Renal pelvis (tissue), 12 donors: ENCODE data around the gene XPNPEP3. TPM values are rescaled to one million over a fixed set of nuclear protein-coding genes. Genes with fewer than 3 reads are reported as not detected.
"Not testable (repeated sequence)": the region's sequence is repeated elsewhere in the genome, so short reads cannot be mapped to it uniquely, and the experiment has no call there.

Experiments
- DNase-seq: peaks from one replicate; pipeline ENCODE4 v3.0.0-alpha.2; 2013
- long read RNA-seq, 16 experiments: transcript quantifications; one replicate each; lab custom pipeline, GENCODE V29; 2026
- polyA plus RNA-seq, 3 donors: library from polyadenylated mRNA; unstranded; fragments of 120-200 nt; gene quantifications; one replicate each; pipeline ENCODE4 v1.2.1, GENCODE V29; 2013; ENCODE audit not compliant: insufficient read length in 3 of 3

Gene XPNPEP3
- polyA plus RNA-seq = 10 to 100 TPM; 16.6 to 31.5 (median 23.8) TPM
- long read RNA-seq, donor 1, partial matches to known transcripts = 0 of 9 reads
- long read RNA-seq, donor 1, other reads (novel, unspliced or antisense) = 6 of 9 reads
- long read RNA-seq, donor 2, full-length matches to known transcripts = 2 of 2 reads
- long read RNA-seq, donor 2, partial matches to known transcripts = 0 of 2 reads
- long read RNA-seq, donor 2, other reads (novel, unspliced or antisense) = 0 of 2 reads
- long read RNA-seq, donor 3, partial matches to known transcripts = 0 of 3 reads
- long read RNA-seq, donor 3, other reads (novel, unspliced or antisense) = 0 of 3 reads
- long read RNA-seq, donor 4 = 0 reads
- long read RNA-seq, donor 5 = 0 reads
- long read RNA-seq, donor 6, full-length matches to known transcripts = 5 of 5 reads
- long read RNA-seq, donor 6, partial matches to known transcripts = 0 of 5 reads
- long read RNA-seq, donor 6, other reads (novel, unspliced or antisense) = 0 of 5 reads
- long read RNA-seq, donor 7 = 0 reads
- long read RNA-seq, donor 8 = 0 reads
- long read RNA-seq, donor 9, transcript XPNPEP3-205 (3 exons, 1,418 nt) = major isoform, 5 of 17 reads
- long read RNA-seq, donor 9, partial matches to known transcripts = 12 of 17 reads
- long read RNA-seq, donor 9, other reads (novel, unspliced or antisense) = 0 of 17 reads
- long read RNA-seq, donor 10, partial matches to known transcripts = 0 of 1 reads
- long read RNA-seq, donor 10, other reads (novel, unspliced or antisense) = 0 of 1 reads
- long read RNA-seq, donor 11, partial matches to known transcripts = 0 of 1 reads
- long read RNA-seq, donor 11, other reads (novel, unspliced or antisense) = 0 of 1 reads
- long read RNA-seq, donor 12, full-length matches to known transcripts = 2 of 2 reads
- long read RNA-seq, donor 12, partial matches to known transcripts = 0 of 2 reads
- long read RNA-seq, donor 12, other reads (novel, unspliced or antisense) = 0 of 2 reads
- long read RNA-seq, donor 13, full-length matches to known transcripts = 1 of 1 reads
- long read RNA-seq, donor 13, partial matches to known transcripts = 0 of 1 reads
- long read RNA-seq, donor 13, other reads (novel, unspliced or antisense) = 0 of 1 reads
- long read RNA-seq, donor 14, transcript XPNPEP3-205 (3 exons, 1,418 nt) = major isoform, 5 of 11 reads
- long read RNA-seq, donor 14, partial matches to known transcripts = 6 of 11 reads
- long read RNA-seq, donor 14, other reads (novel, unspliced or antisense) = 0 of 11 reads
- long read RNA-seq, donor 15, partial matches to known transcripts = 0 of 3 reads
- long read RNA-seq, donor 15, other reads (novel, unspliced or antisense) = 0 of 3 reads
- long read RNA-seq, donor 16, transcript XPNPEP3-205 (3 exons, 1,418 nt) = major isoform, 5 of 5 reads
- long read RNA-seq, donor 16, partial matches to known transcripts = 0 of 5 reads
- long read RNA-seq, donor 16, other reads (novel, unspliced or antisense) = 0 of 5 reads

GRCh38 chr22:40856513-40857308, at the start of gene XPNPEP3, which contains the start of gene ST13:
TSS of gene XPNPEP3 (plus strand) at chr22:40857148. CDS start at chr22:40857182, 34 bp downstream.
TSS of gene ST13 (minus strand) at chr22:40856639. CDS start at chr22:40856540, 99 bp downstream.
- peak; percentile 96 for DNase-seq

- DNase-seq = no peak
Measured at GRCh38 chr22:40808018-40808841, 48.7 kb upstream of the XPNPEP3 start.

GRCh38 chr22:40813912-40814315, 43.0 kb upstream of the XPNPEP3 start:
- DNase-seq = no peak

- DNase-seq = no peak
Measured at GRCh38 chr22:40817737-40818136, 39.2 kb upstream of the XPNPEP3 start.

GRCh38 chr22:40818192-40818746, 38.7 kb upstream of the XPNPEP3 start:
- DNase-seq = no peak

GRCh38 chr22:40818747-40819598, 38.0 kb upstream of the XPNPEP3 start, which contains the start of gene SLC25A17:
TSS of gene SLC25A17 (minus strand) at chr22:40819346. CDS start at chr22:40819248, 98 bp downstream.
- DNase-seq = peak; percentile 89

- no peak for DNase-seq
Measured at GRCh38 chr22:40819599-40820140, 37.3 kb upstream of the XPNPEP3 start.

GRCh38 chr22:40823426-40823825, 33.5 kb upstream of the XPNPEP3 start:
- no peak for DNase-seq

GRCh38 chr22:40826292-40826691, 30.7 kb upstream of the XPNPEP3 start:
- not testable (repeated sequence) for DNase-seq

GRCh38 chr22:40826984-40827741, 29.8 kb upstream of the XPNPEP3 start:
- DNase-seq = peak; percentile 10

- DNase-seq = no peak
Measured at GRCh38 chr22:40829131-40829530, 27.8 kb upstream of the XPNPEP3 start.

GRCh38 chr22:40834619-40835018, 22.3 kb upstream of the XPNPEP3 start:
- DNase-seq = no peak

- no peak for DNase-seq
Measured at GRCh38 chr22:40838486-40838885, 18.5 kb upstream of the XPNPEP3 start.

GRCh38 chr22:40844951-40845350, 12.0 kb upstream of the XPNPEP3 start:
- no peak for DNase-seq

- DNase-seq = not testable (repeated sequence)
Measured at GRCh38 chr22:40845816-40846215, 11.1 kb upstream of the XPNPEP3 start.

GRCh38 chr22:40853333-40853732, 3.6 kb upstream of the XPNPEP3 start:
- DNase-seq = no peak

GRCh38 chr22:40853961-40854360, 3.0 kb upstream of the XPNPEP3 start:
- no peak for DNase-seq
